ENCODE results near the gene LIMD2.
"Not testable (repeated sequence)": the region's sequence is repeated elsewhere in the genome, so short reads cannot be mapped to it uniquely, and the experiment has no call there.

The LIMD2 gene

DNA sequence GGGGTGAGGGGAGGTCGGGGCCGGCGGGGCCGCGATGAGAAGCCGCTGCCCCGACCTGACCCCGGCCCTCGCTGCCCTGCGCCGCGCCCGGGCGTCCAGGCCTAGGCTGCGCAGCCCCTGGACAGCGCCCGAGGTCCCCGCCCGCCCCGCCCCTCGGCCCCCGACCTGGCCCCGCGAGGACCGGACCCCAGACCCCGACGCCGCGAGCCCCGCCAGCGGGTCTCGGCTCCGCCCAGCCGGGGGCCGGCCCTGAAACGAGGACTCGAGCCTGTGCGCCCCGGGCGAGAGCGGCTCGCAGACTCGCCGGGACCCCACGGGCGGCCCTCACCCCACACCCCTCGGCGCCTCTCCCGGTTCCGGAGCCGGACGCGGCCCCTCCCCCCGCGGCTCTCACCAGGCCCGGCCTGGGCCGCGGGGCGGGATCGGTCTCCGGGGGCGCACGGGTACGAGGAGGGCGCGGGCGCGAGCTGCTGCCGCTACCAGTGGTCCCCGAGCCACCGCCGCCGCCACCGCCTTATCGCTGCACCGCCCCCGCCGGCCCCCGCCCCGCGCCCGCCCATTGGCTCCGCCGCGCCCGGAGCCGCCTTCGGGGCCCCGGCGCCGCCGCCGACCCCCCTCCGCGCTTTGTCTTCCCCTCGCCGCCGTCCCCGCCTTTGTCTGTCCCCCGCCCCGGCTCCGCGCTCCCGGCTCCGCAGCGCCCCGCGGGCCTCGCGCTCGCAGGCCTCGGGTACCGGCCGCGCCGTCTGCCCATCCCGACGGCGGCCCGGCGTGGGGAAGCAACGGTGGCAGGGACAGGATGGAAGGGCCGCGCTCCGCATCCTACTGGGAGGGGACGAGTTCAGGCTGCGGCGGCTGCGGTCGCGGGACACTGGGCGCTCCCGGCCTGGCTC, at the start of gene LIMD2:
LIMD2 (minus strand) TSS at position 488 of the 890 bp plus-strand sequence. CDS start 827 bp downstream, outside the sequence.
- peak; percentile 78 for DNase-seq

DNA sequence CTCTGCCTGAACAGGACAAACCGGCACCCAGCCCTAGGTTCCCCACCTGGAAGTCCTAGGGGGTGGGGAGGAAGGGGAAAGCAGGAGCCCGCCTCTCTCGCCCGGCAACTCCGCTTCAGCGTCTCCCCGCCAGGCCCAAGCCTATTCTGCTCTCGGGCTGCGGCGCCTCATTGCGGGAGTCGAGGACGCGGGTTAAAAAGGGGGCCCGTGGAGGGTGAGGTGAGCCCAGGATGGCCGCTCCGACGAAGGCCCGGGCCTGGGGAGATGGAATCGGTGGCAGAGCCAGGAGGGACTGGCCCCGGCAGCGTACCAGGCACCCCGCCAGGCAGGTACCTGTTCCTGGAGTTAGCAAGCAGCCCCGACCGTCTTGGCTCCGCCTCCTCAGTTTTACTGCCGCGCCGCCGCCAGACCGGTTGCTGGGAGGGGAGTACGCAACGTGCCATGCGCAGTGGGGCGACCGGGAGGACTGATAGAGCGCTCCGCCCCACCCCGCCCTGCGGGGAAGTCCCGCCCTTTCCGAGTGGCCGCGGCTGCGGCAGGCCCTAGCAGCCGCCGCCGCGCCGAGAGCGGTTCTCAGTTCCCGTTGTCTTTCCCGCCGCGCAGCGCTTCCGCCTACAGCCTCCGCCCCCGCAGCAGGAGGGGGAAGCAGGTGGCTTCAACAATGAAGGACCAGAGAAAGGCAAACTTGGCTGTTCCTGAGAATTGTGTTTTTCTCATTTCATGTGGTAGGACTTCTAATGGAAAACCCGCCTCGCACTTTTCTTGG, 41.7 kb upstream of the LIMD2 start, which contains the start of gene STRADA:
STRADA (minus strand) TSS at position 392 of the 766 bp plus-strand sequence. CDS start 13,430 bp downstream, outside the sequence.
- peak; percentile 99 for DNase-seq

DNA sequence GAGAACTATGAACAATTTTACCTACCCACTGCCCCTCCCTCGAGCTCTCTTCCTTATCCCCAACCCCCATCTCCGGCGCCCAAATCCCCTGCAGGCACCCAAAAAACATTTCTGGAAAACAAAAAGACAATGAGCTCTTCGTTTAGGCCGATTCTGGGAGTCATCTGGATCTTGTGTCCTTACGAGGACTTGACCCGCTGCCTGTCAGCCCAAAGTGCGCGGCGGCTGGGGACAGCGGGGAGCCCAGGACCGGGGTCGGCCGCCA, 41.1 kb upstream of the LIMD2 start:
- no peak for DNase-seq

DNA sequence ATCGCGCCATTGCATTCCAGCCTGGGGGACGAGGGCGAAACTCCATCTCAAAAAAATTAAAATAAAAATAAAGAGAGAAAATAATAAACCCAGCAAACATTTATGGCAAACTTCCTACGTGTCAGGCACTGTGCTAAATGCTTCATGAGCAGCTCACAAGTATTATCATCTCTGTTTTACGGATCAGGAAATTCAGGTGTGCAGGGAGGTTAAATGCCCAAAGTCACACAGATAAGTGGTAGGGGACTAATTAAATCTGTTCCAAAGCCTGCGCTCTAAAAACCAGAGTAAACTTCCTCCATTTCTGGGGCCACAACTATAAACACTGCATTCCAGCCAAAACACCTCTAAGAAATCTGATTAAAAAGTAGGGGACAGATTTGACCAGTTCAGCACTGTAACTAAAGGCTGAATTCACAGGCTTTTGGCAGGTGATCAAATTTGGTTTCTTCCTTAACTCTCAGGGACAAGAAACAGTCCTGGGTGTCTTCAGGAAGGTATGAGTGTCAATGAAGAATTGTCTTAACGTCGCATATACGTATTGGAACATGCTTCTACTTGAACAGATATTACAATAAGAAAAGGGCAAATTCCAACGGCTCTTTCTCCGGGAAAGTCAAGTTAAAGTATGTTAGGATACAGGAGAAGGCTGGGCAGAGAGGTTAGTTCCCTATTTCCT, 40.7 kb upstream of the LIMD2 start:
- DNase-seq: no peak

DNA sequence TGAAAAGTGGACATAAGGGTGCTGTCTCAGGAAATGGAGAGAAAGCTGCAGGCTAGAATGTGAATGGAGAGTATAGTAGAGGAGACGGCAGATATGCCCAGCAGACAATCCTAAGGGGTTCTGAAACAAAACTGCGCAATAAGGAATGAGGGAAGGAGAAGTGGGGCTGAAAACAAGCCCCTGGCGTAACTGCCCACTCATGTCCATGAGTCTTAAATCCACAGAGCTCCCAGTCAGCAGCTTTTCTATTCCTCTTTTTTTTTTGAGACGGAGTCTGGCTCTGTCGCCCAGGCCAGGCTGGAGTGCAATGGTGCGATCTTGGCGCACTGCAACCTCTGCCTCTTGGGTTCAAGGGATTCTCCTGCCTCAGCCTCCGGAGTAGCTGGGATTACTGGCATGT, 35.8 kb upstream of the LIMD2 start:
- DNase-seq: no peak

DNA sequence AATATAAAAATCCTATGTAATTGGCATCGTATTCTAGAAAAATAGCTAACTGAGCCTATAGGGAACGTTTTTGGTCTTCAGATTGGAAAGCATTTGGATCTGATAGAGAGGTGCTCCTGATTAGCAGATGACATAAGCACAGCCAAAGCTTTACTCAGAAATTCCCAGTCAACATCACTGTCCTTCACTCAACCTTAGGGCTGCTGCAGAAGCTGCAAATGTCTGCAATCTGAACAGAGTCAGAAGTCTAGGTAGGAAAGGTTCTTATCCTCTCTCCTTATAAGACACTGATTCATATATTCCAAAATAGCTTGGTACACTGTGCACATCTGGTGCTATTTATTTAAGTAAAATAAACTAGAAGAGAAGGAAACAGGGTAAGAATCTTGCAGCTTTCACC, 22.5 kb upstream of the LIMD2 start:
- DNase-seq: no peak

DNA sequence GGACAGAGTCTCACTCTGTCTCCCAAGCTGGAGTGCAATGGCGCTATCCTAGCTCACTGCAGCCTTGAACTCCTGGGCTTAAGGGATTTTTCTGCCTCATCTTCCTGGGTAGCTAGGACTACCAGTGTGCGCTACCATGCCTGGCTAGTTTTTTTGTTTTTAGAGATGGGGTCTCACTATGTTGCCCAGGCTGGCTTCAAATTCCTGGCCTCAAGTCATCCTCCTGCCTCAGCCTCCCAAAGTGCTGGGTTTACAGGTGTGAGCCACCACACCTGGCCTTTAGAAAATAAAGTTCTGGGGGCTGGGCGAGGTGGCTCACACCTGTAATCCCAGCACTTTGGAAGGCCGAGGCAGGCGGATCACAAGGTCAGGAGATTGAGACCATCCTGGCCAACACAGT, 20.3 kb upstream of the LIMD2 start:
- DNase-seq: not testable (repeated sequence)

DNA sequence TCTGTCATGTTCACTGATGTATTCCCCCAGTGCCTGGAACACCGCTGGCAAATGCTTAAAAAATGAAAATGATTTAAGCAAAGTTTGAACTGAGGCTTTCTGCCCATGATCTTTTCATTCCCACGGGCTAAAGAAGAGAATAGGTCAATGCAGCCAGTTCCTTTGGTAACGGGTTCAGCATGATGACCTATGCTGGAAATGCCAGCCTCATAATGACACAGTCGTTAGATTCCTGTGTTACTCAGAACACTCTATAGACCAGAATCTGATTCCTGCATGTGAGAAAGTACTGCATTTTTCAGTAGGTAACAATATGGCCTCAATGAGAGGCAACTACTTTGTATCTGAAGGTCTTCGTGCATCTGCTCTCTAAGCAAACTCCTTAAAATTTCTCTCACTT, 19.1 kb upstream of the LIMD2 start:
- DNase-seq: no peak

DNA sequence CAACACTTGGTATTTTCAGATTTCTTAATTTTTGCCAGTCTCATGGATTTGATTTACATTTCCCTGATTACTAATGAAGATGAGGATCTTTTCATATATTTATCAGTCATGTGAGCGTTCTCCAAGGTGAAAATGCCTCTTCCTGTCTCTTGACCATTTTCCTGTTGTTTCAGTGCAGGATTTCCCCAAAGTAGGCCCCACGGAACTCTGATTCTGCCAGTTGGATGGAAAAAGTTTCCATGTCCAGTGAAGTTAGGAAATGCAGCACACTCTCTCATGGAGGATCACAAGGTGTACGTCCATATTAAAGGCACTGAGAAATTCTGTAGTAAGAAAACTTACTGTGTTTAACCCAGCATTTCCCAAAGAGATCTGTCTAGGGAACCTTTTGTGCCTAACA, 16.5 kb upstream of the LIMD2 start:
- no peak for DNase-seq

DNA sequence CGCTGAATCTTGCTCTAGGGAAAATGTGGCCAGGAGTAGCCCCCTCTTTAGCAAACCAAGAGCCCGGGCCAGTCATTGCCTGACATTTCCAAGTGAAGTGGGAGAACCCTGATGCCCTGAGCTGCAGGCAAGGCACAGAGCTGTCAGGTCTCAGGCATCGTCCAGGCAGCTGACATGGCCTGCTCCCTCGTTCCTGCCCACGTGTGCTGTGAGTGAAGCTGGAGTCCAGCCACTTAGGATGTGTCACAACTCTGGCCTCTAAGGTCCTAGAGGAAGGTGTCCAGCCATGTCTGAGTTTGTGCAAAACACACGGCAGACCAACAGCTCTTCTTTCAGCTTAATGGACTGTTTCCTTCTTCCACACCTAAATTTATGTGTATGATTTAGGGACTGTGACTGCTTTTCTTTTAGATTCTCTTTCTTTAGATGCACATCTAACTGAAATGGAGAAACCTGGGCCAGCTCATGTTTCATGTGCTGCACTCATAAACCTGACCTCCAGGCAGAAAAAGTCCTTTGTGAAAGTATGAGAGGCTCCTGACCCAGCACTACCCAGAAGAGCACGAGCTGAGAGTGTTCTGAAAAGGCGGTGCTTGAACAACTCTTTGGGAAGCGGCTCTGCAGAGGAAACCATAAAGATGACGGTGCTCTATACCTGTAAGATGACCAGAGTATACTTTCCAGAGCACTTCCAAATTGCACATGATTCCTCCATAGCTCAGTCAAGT, 14.8 kb upstream of the LIMD2 start:
- no peak for DNase-seq

DNA sequence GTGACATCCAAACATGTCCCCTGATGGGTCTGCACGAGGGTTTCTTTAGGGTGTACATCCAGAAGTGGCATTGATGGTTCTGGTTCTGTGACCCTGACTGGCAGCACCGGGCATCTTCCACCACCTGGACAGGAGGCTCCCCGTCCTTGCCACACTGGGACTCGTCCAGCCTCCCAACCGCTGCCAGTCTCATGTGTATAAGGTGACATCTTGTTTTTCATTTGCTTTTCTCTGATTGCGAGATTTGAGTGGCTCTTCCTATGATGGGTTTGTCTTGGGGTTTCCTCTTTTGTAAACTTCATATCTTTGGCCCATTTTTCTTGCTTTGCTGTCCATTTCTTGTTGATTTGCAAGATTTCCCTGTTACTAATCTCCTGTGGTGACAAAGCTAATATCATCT, 9.2 kb upstream of the LIMD2 start:
- DNase-seq: no peak

DNA sequence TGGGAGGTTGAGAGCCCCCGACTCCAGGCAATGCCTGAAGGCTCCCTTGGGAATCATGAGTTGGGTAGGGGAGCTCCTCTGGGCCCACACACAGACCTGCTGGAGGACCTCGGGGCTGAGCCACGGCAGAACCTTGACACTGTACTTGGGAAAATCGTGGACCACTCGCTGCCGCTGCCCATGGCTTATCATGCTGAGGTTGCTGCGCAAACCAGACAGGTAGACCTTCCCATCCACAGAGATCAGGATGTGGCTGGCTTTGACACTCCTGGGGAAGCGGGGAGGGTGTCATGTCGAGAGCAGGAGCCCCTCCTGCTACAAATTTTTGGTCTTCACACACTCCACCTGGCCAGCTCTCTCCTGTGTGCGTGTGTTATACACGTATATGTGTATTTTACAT, 7.2 kb upstream of the LIMD2 start:
- DNase-seq: no peak

DNA sequence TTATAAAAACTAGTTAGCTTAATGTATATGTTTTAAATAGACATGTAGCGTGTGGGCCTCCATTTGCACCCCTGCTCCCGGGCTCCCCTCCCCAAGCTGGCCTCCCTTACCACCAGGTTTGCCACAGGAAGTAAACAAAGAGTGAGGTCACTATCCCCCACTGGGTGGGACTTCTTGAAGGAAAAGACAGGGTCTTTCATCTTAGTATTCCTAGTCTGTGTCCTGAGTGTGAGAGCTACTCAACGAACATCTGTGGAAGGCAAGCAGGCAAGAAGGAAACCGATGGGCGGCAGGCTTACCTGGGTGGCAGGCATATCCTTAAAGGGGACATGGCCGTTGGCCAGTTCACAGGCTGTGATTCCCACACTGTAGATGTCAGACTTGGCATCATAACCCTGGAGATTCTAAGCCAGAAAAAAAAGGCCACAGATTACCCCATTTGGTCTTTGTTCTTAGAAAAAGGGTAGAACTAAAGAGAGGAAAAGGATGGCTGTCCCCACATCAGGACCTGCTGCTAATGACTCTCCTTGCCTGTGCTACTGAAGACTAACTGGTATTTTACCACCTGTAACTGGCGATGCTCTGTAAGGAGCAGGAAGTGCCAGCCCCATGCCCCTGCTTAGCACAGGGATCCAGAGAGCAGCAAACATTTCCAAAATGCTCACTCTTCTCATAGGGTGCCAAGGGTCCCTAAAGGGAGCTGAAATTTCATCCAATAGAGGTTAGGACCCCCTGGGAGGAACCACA, 6.6 kb upstream of the LIMD2 start:
- no peak for DNase-seq

DNA sequence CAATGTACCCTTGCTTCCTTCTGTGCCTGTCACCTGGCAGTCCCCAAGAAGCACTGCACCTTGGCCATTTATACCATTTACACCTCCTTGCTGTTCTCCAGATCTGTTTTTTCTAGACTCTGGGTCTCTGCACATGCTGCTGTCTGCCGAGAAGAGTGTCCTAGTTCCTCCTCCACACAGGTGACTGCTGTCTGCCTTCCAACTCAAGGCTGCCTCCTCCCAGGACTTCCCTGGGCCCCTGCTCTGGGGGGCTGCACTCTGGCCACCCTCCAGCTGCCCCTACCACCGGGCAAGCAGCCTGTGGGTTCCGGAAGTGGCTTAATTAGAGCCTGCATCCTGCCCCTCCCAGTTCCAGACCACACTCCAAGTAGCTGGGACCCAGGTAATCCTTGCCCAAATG, 5.7 kb upstream of the LIMD2 start:
- DNase-seq: no peak

DNA sequence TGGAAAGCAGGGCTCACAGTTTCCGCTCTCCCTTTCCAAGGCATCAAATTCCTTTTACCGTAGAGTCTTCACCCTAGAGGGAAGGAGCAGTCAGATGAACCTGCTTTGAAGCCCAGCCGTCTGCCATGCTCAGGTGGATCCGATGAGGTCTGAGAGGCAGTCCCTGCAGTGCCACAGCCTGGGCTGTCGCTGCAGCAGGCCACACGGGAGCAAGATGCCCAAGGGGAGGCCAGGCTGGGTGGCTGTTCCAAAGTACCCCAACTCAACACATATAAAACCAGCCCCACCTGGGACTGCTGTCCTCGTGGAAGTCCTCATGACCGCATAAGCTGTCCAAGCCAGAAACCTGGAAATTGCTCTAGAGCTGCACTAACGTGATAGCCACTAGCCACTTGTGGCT, 4.9 kb upstream of the LIMD2 start:
- DNase-seq: no peak

DNA sequence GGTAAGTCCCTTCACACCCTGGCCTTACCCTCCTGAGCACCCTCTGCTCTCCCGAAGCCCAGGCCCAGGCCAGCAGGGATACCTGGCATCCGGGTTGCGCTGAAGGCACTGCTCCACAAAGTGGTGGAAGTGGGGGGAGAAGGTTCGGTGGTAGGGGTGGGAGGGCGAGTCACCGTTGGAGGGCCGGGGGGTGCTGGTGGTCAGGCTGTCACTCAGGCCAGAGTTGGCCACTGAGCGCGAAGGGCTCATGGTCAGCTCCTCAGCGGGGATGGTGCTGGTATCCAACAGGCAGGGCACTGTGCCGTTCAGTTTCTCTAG, 4.3 kb upstream of the LIMD2 start:
- no peak for DNase-seq

DNA sequence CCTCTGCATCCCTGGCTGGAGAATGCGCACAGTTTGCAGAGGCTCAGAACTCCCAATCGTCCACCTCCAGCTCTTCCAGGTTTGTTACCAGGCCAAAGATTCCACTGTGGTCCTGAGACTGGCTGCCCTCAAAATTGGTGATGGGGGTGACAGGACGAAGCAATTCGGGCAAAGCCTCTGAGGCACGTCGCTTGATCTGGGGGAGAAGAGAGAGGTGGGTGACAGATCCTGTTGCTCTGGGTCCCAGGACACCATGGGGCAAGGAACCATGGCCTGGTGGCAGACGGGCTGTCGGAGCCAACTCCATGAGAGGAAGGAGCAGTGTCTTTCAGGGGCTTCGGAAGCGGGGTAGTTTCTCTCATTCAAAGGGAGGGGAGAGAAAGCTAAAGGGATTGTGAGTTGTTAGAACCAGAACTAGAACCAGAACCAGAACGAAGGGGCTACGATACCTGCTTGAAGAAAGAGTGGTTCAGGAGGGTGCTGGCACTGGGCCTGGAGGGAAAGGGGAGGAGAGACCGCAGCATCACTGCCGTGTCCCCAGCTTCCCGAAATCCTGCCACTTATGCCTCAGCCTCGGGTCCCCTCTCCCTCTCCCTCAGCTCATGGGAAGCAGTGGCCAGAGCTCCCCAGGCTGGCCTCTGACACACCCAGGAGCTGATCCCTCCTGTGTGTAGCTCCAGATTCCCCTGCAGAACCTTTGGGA, 3.8 kb upstream of the LIMD2 start:
- DNase-seq: no peak

DNA sequence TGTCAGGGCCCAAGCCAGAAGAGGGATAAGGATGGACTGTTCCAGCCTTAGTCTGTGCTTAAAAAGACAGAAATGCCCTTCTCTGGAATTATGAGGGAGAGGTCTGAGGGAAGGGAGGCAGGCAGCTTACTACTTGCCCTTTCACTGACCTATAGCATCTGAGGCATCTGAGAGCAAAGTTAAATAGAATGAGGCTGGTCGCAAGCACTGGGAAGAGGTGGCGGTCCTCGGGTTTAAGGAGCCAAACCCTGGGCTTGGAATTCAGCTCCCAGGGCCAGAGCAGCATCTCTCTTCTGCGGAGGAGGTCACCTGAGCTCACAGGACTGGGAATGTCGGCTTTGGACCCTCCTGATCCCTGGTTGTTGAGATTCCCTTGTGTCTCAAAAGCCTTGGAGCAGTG, 3.1 kb upstream of the LIMD2 start:
- no peak for DNase-seq

DNA sequence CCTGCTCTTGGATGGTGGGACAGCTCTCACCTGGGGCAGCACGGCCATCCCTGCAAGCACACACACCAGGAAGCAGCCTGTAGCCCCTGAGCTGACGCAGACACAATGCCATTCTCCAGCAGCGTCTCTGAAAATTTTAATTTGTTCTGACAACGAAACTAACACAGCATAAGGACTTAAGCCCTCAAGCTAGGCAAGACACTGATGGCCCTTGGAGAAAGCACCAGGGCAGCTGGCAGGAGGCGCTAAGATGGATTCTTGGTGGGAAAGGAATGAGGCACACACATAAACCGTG, 2.7 kb upstream of the LIMD2 start:
- DNase-seq: no peak

DNA sequence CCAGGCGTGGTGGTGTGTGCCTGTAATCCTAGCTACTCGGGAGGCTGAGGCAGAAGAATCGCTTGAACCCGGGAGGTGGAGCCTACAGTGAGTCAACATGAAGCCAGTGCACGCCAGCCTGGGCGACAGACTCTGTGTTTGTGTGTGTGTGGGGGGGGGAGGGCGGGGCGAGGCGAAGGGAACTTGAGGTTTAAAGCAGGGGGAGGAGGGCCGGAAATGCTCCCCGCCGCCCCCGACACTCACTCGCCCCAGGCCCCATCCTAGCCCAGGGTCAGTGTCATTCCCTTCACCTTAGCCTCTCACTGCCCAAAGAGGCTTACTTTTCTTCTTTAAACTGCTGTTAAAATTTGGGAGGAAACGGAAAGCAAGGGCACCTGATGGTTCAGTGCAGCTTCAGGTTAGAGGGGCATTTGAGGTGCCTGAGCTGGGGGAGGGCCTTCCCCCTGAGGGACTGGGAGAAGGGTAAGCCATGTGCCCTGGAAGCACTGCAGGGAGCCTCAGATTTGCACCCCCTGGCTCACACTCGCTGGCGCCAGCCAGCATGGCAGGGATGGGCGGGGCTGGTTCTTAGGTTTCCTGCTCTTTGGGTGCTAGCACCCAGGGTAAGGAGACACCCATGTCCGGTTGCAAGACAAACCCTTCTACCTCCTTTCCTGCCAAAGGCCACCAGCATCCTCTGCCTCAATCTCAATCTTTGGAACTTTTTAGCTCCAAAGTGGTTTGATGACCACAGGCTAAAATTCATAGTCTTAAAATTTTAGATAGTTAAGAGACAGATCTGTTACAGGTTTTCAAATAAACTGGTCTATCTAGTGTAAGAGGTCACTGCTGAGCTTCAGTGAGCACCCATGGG, 2.2 kb upstream of the LIMD2 start:
- DNase-seq: peak; percentile 83

DNA sequence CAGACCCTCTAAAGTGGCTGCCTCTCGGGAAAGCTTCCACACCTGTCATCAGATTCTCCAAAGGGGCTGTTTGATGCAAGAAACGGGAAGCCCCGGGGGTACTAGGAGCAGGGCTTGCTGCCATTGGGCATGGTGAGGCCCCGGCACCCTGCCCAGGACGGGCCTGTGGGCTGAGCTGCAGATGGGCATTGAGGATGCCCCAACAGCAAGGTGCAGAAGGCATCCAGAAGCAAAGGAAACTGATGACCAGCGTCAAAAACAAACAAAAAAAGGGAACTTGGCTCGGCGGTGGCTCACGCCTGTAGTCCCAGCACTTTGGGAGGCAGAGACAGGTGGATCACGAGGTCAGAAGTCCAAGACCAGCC, 1.5 kb upstream of the LIMD2 start:
- no peak for DNase-seq

Data from stimulated activated naive CD4-positive, alpha-beta T cell treated with Interleukin-2 at 50 U/mL for 16 hours (primary cell).